ENCODE data around the gene BRD3OS.

DNA sequence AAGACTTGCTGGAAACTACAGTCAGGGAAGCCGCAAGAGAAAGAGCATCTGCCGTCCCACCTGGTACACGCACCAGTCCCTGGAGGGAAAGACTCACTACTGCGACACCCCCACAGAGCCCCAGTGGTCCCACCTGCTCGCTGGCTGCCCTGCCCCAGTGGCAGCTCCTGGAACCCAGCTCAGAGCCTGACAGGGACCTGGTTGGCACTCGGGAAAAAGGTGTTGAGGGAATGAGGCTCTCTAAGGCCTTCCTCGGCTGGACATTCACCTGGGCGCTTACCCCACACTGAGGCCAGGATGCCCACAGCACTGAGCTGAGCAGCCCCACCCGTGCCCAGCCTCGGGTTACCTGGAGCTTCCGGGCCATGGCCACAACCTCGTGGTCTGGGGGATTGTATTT, 19.7 kb downstream of the BRD3OS start:
- TF ChIP-seq JUNB (IDR thresholded peaks at IDR 0.05; ENCODE audit: unreplicated experiment) (no peak), EZH2phosphoT487 (IDR thresholded peaks at IDR 0.05; ENCODE audit: unreplicated experiment) (no peak), EZH2 (IDR thresholded peaks at IDR 0.05; ENCODE audit: low read depth, unreplicated experiment) (no peak), POLR2AphosphoS5 (IDR thresholded peaks at IDR 0.05; ENCODE audit: low read depth) (no peak), CREB1 (CRISPR knock-in tag; IDR thresholded peaks at IDR 0.05; ENCODE audit: low read depth) (no peak), ZNF114 (CRISPR knock-in tag; IDR thresholded peaks at IDR 0.05) (no peak), STAT1 (IDR thresholded peaks at IDR 0.05; ENCODE audit: unreplicated experiment) (no peak)
- TF ChIP-seq, protein P1, sequence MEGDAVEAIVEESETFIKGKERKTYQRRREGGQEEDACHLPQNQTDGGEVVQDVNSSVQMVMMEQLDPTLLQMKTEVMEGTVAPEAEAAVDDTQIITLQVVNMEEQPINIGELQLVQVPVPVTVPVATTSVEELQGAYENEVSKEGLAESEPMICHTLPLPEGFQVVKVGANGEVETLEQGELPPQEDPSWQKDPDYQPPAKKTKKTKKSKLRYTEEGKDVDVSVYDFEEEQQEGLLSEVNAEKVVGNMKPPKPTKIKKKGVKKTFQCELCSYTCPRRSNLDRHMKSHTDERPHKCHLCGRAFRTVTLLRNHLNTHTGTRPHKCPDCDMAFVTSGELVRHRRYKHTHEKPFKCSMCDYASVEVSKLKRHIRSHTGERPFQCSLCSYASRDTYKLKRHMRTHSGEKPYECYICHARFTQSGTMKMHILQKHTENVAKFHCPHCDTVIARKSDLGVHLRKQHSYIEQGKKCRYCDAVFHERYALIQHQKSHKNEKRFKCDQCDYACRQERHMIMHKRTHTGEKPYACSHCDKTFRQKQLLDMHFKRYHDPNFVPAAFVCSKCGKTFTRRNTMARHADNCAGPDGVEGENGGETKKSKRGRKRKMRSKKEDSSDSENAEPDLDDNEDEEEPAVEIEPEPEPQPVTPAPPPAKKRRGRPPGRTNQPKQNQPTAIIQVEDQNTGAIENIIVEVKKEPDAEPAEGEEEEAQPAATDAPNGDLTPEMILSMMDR (conservative IDR thresholded peaks at IDR 0.05; ENCODE audit: low read depth in 2 of 2), result no peak
- TF ChIP-seq, protein P2, sequence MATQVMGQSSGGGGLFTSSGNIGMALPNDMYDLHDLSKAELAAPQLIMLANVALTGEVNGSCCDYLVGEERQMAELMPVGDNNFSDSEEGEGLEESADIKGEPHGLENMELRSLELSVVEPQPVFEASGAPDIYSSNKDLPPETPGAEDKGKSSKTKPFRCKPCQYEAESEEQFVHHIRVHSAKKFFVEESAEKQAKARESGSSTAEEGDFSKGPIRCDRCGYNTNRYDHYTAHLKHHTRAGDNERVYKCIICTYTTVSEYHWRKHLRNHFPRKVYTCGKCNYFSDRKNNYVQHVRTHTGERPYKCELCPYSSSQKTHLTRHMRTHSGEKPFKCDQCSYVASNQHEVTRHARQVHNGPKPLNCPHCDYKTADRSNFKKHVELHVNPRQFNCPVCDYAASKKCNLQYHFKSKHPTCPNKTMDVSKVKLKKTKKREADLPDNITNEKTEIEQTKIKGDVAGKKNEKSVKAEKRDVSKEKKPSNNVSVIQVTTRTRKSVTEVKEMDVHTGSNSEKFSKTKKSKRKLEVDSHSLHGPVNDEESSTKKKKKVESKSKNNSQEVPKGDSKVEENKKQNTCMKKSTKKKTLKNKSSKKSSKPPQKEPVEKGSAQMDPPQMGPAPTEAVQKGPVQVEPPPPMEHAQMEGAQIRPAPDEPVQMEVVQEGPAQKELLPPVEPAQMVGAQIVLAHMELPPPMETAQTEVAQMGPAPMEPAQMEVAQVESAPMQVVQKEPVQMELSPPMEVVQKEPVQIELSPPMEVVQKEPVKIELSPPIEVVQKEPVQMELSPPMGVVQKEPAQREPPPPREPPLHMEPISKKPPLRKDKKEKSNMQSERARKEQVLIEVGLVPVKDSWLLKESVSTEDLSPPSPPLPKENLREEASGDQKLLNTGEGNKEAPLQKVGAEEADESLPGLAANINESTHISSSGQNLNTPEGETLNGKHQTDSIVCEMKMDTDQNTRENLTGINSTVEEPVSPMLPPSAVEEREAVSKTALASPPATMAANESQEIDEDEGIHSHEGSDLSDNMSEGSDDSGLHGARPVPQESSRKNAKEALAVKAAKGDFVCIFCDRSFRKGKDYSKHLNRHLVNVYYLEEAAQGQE (IDR thresholded peaks at IDR 0.05; ENCODE audit: unreplicated experiment), result no peak
- TF ChIP-seq, protein P3, sequence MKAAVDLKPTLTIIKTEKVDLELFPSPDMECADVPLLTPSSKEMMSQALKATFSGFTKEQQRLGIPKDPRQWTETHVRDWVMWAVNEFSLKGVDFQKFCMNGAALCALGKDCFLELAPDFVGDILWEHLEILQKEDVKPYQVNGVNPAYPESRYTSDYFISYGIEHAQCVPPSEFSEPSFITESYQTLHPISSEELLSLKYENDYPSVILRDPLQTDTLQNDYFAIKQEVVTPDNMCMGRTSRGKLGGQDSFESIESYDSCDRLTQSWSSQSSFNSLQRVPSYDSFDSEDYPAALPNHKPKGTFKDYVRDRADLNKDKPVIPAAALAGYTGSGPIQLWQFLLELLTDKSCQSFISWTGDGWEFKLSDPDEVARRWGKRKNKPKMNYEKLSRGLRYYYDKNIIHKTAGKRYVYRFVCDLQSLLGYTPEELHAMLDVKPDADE (IDR thresholded peaks at IDR 0.05), result no peak
